C4-2B (cell line): ENCODE measurements around the gene CCDC92B.

ENCODE experiments used
- CTCF ChIP-seq: fragments of 450-650 bp; conservative IDR thresholded peaks from 2 replicates; pipeline ENCODE4 v1.5.1; 2017; ENCODE audit warnings: mild to moderate bottlenecking
- ZFX ChIP-seq: fragments of 450-650 bp; IDR thresholded peaks from 2 replicates; pipeline ENCODE4 v1.6.1; 2017

- TF ChIP-seq CTCF: no peak
- TF ChIP-seq ZFX: no peak
These were observed 49.2 kb upstream of the CCDC92B start for GRCh38 chr17:2798678-2799077.
